DOHH2 (cell line): ENCODE data around the gene CHRNB1.
"Not testable (repeated sequence)": the region's sequence is repeated elsewhere in the genome, so short reads cannot be mapped to it uniquely, and the experiment has no call there.

Experiments
- CTCF ChIP-seq: fragments of 200-600 bp; sonication (generic); IDR thresholded peaks from one replicate; pipeline ENCODE4 v1.5.1; 2014; ENCODE audit warnings: antibody characterized with exemption, mild to moderate bottlenecking, low read depth, low read length; ENCODE audit not compliant: poor library complexity, severe bottlenecking
- EZH2phosphoT487 ChIP-seq: fragments of 200-600 bp; sonication (generic); IDR thresholded peaks from 2 replicates; pipeline ENCODE4 v1.6.1; 2017; ENCODE audit warnings: borderline replicate concordance, mild to moderate bottlenecking, antibody characterized with exemption, low read length, moderate library complexity, mixed read lengths

DNA sequence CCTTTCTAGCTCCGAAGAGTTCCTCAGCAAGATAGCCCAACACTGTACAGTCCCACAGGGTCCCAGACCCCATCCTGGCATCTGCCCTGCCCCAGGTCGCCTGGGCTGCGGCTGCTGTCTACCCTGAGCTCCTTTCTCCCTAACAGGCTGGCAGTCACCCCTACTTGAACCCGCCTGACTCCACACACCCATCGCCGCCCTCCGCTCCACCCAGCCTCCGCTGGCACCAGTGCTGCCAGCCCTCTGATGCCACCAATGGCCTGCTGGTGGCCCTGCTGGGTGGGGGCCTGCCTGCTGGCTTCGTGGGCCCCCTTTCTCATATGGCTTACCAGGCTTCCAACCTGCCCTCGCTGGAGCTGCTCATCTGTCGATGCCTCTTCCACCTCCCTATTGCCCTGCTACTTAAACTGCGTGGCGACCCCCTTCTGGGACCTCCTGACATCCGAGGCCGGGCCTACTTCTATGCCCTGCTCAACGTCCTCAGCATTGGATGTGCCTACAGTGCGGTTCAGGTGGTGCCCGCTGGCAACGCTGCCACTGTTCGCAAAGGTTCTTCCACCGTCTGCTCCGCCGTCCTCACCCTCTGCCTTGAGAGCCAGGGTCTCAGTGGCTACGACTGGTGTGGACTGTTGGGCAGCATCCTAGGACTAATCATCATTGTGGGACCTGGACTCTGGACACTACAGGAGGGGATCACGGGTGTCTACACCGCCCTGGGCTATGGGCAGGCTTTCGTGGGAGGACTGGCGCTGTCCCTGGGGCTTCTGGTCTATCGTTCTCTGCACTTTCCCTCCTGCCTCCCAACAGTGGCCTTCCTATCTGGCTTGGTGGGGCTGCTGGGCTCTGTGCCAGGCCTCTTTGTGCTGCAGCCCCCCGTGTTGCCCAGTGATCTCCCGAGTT lies 37.2 kb downstream of the CHRNB1 start:
- not testable (repeated sequence) for TF ChIP-seq CTCF, EZH2phosphoT487
